Keratinocyte (primary cell): ENCODE results near the gene MFAP1. TPM values are rescaled to one million over a fixed set of nuclear protein-coding genes. Genes with fewer than 3 reads are reported as not detected.

Source experiments
- DNase-seq: peaks from one replicate; pipeline ENCODE4 v3.0.0-alpha.2; 2011; ENCODE audit warnings: low read depth, missing footprints, low spot score
- FAIRE-seq: peaks from 2 replicates; lab custom pipeline; 2011; peaks lifted over from hg19 to GRCh38; lab: Jason Lieb, UNC
- H2AFZ ChIP-seq: 2 replicates; pipeline ENCODE4 v1.6.0; 2012; ENCODE audit warnings: low read length, control low read depth, inconsistent platforms; ENCODE audit not compliant: control insufficient read depth
- H3K27ac ChIP-seq: 2 replicates; pipeline ENCODE4 v1.5.1; 2011; ENCODE audit warnings: low read length; ENCODE audit not compliant: control insufficient read depth, insufficient read depth
- H3K27me3 ChIP-seq: 3 replicates; pipeline ENCODE4 v1.6.0; 2011; ENCODE audit warnings: low read length; ENCODE audit not compliant: control insufficient read depth, insufficient read depth; ENCODE audit errors: extremely low read depth
- H3K36me3 ChIP-seq, 2 experiments: 2 replicates in 1 of 2; 3 replicates in 1 of 2; pipeline ENCODE4 v1.5.1; 2011; ENCODE audit warnings: low read length in 2 of 2, mild to moderate bottlenecking in 1 of 2; ENCODE audit not compliant: control insufficient read depth in 2 of 2, insufficient read depth in 2 of 2; ENCODE audit errors: extremely low read depth in 1 of 2
- H3K4me1 ChIP-seq: 3 replicates; pipeline ENCODE4 v1.5.1; 2011; ENCODE audit warnings: low read length; ENCODE audit not compliant: control insufficient read depth, insufficient read depth; ENCODE audit errors: extremely low read depth
- H3K4me2 ChIP-seq: 3 replicates; pipeline ENCODE4 v1.6.0; 2011; ENCODE audit warnings: low read depth, low read length; ENCODE audit not compliant: control insufficient read depth, insufficient read depth; ENCODE audit errors: extremely low read depth
- H3K4me3 ChIP-seq, 3 experiments: fragments of 200-600 bp in 1 of 3; sonication (generic) in 1 of 3; 2 replicates in 2 of 3; 3 replicates in 1 of 3; pipeline ENCODE4 v1.5.1; 2011 to 2016; ENCODE audit warnings: low read length in 3 of 3, mild to moderate bottlenecking in 3 of 3, control low read depth in 2 of 3, inconsistent platforms in 1 of 3, low read depth in 1 of 3, mixed read lengths in 1 of 3, mixed run types in 1 of 3, moderate library complexity in 1 of 3; ENCODE audit not compliant: control insufficient read depth in 2 of 3, insufficient read depth in 2 of 3; ENCODE audit errors: extremely low read depth in 1 of 3
- H3K79me2 ChIP-seq: 2 replicates; pipeline ENCODE4 v1.6.0; 2012; ENCODE audit warnings: low read length; ENCODE audit not compliant: control insufficient read depth, insufficient read depth
- H3K9ac ChIP-seq: 3 replicates; pipeline ENCODE4 v1.6.0; 2011; ENCODE audit warnings: low read length; ENCODE audit not compliant: control insufficient read depth, insufficient read depth; ENCODE audit errors: extremely low read depth
- H3K9me1 ChIP-seq: 3 replicates; pipeline ENCODE4 v1.6.0; 2011; ENCODE audit warnings: low read length; ENCODE audit not compliant: control insufficient read depth, insufficient read depth; ENCODE audit errors: extremely low read depth
- H3K9me3 ChIP-seq: 2 replicates; pipeline ENCODE4 v1.5.1; 2012; ENCODE audit warnings: low read depth, low read length; ENCODE audit not compliant: control insufficient read depth
- H4K20me1 ChIP-seq: 3 replicates; pipeline ENCODE4 v1.6.0; 2011; ENCODE audit warnings: low read length; ENCODE audit not compliant: control insufficient read depth, insufficient read depth; ENCODE audit errors: extremely low read depth
- CTCF ChIP-seq, 3 experiments: IDR thresholded peaks in 1 of 3; conservative IDR thresholded peaks in 1 of 3; optimal IDR thresholded peaks in 1 of 3; 2 replicates in 2 of 3; 3 replicates in 1 of 3; pipeline versions ENCODE3 to v1.5.1; 2011; ENCODE audit warnings: low read length in 3 of 3, mild to moderate bottlenecking in 3 of 3, moderate library complexity in 2 of 3, control low read depth in 1 of 3, inconsistent platforms in 1 of 3; ENCODE audit not compliant: insufficient read depth in 2 of 3; ENCODE audit errors: extremely low read depth in 1 of 3
- EZH2 ChIP-seq: IDR thresholded peaks from one replicate; pipeline ENCODE4 v1.6.1; 2012; ENCODE audit warnings: inconsistent platforms, mild to moderate bottlenecking, low read length, moderate library complexity
- dilution Hi-C: fragments of 300-500 bp; cut with MboI; formaldehyde crosslinking; loops from one replicate; pipeline ENCODE4 v1.7.0; 2020; ENCODE audit warnings: low sequenced_read_pairs; ENCODE audit not compliant: extremely low pct_ligation_motif_present
- polyA plus RNA-seq, 5 experiments: library from polyadenylated mRNA; depleted of rRNA in 3 of 5; stranded (reverse) in 3 of 5; stranded (forward) in 1 of 5; unstranded in 1 of 5; fragments of >200 nt; gene quantifications; 1 replicate in 1 of 5; 2 replicates in 3 of 5; 3 replicates in 1 of 5; pipeline versions ENCODE4 v1.2.1 to v1.2.3, GENCODE V29; 2011 to 2012; ENCODE audit warnings: missing spikeins in 2 of 5, low read depth in 1 of 5, low replicate concordance in 1 of 5

Gene MFAP1
- polyA plus RNA-seq, 1 donor (not counting 4 experiments of a cell fraction or from before 2014, with no cell fraction given), result 25.6 TPM

GRCh38 chr15:43852607-43853006 is 28.1 kb upstream of the MFAP1 start:
- no peak overlapping the region for H2AFZ ChIP-seq
- H3K4me1 ChIP-seq, result no peaks in the 10 kb centered on the region
- no peak overlapping the region for H3K9ac ChIP-seq
- dilution Hi-C loops, result no loop called here
- no peaks in the 10 kb centered on the region for H3K79me2 ChIP-seq
- no peak overlapping the region for H3K4me2 ChIP-seq
- no peaks in the 10 kb centered on the region for H3K27me3 ChIP-seq
- no peaks in the 10 kb centered on the region for H3K9me3 ChIP-seq
- no peaks in the 10 kb centered on the region for H4K20me1 ChIP-seq
- no peaks in the 10 kb centered on the region for H3K9me1 ChIP-seq
- no peak overlapping the region for H3K27ac ChIP-seq
- H3K4me3 ChIP-seq, result no peak overlapping the region
- peaks cover 0 to 4% of the 10 kb centered on the region in 2 experiments for H3K36me3 ChIP-seq
- FAIRE-seq (no peak), DNase-seq (no peak)
- no peak for TF ChIP-seq EZH2
- no peak for TF ChIP-seq CTCF (optimal IDR thresholded peaks at IDR 0.05 in 1 of 3, IDR thresholded peaks at IDR 0.05 in 1 of 3, conservative IDR thresholded peaks at IDR 0.05 in 1 of 3; ENCODE audit: extremely low read depth in 1 of 3, insufficient read depth in 2 of 3, low read length in 3 of 3)

- H3K36me3 ChIP-seq, result peaks cover 0 to 3% of the 10 kb centered on the region in 2 experiments
- no peak for FAIRE-seq
- no peaks in the 10 kb centered on the region for H4K20me1 ChIP-seq
- H3K79me2 ChIP-seq, result no peaks in the 10 kb centered on the region
- no peaks in the 10 kb centered on the region for H3K9me1 ChIP-seq
- no peaks in the 10 kb centered on the region for H3K4me1 ChIP-seq
- H3K4me2 ChIP-seq, result no peak overlapping the region
- H3K9ac ChIP-seq, result no peak overlapping the region
- no peak overlapping the region for H3K4me3 ChIP-seq
- TF ChIP-seq CTCF (optimal IDR thresholded peaks at IDR 0.05 in 1 of 3, IDR thresholded peaks at IDR 0.05 in 1 of 3, conservative IDR thresholded peaks at IDR 0.05 in 1 of 3; ENCODE audit: extremely low read depth in 1 of 3, insufficient read depth in 2 of 3, low read length in 3 of 3) (no peak), EZH2 (no peak)
- no peak overlapping the region for H2AFZ ChIP-seq
- no peak overlapping the region for H3K27ac ChIP-seq
- dilution Hi-C loops, result no loop called here
- no peaks in the 10 kb centered on the region for H3K9me3 ChIP-seq
- no peak for DNase-seq
- no peaks in the 10 kb centered on the region for H3K27me3 ChIP-seq
Measured at GRCh38 chr15:43851251-43851650, 26.8 kb upstream of the MFAP1 start.
